HEK293 (cell line): ENCODE data around the gene ABCB9.

ENCODE experiments used
- CTCF ChIP-seq: fragments of 450-650 bp; formaldehyde crosslinking; IDR thresholded peaks from 2 replicates; pipeline ENCODE4 v1.5.1; 2016; ENCODE audit warnings: missing biosample characterization, missing genetic modification characterization
- OVOL3 ChIP-seq: fragments of 450-650 bp; formaldehyde crosslinking; IDR thresholded peaks from 2 replicates; pipeline ENCODE4 v1.5.1; 2016; ENCODE audit warnings: missing biosample characterization, missing genetic modification characterization
- ZBTB7A ChIP-seq: fragments of 450-650 bp; formaldehyde crosslinking; IDR thresholded peaks from 2 replicates; pipeline ENCODE4 v1.5.1; 2016; ENCODE audit warnings: low read depth, missing biosample characterization, missing genetic modification characterization
- ZNF169 ChIP-seq: fragments of 450-650 bp; formaldehyde crosslinking; IDR thresholded peaks from 2 replicates; pipeline ENCODE4 v1.5.1; 2016; ENCODE audit warnings: missing biosample characterization, missing genetic modification characterization
- ZNF266 ChIP-seq: fragments of 450-650 bp; formaldehyde crosslinking; IDR thresholded peaks from 2 replicates; pipeline ENCODE4 v1.5.1; 2016; ENCODE audit warnings: missing biosample characterization, missing genetic modification characterization, low read depth
- ZNF776 ChIP-seq: fragments of 450-650 bp; formaldehyde crosslinking; IDR thresholded peaks from 2 replicates; pipeline ENCODE4 v1.5.0; 2017; ENCODE audit warnings: missing biosample characterization, missing genetic modification characterization, borderline replicate concordance

- TF ChIP-seq CTCF (tag by site-specific recombination) (no peak), ZNF169 (tag by site-specific recombination) (no peak), ZNF266 (no peak), ZBTB7A (tag by site-specific recombination) (no peak), ZNF776 (tag by site-specific recombination) (no peak), OVOL3 (tag by site-specific recombination) (no peak)
Measured at GRCh38 chr12:122896662-122897061, 69.6 kb downstream of the ABCB9 start.
